B cell (primary cell): ENCODE measurements around the gene WNK1.

Experiments used
- EZH2 ChIP-seq: IDR thresholded peaks from 2 replicates; pipeline ENCODE4 v1.6.1; 2012; ENCODE audit warnings: borderline replicate concordance, low read depth, mild to moderate bottlenecking, moderate library complexity, low read length; ENCODE audit not compliant: insufficient read depth, poor library complexity, severe bottlenecking
- TF ChIP-seq, protein P1 (sequence below): fragments of 200-600 bp; IDR thresholded peaks from one replicate; pipeline ENCODE4 v1.8.0; 2022; ENCODE audit warnings: antibody characterized with exemption, mild to moderate bottlenecking

DNA sequence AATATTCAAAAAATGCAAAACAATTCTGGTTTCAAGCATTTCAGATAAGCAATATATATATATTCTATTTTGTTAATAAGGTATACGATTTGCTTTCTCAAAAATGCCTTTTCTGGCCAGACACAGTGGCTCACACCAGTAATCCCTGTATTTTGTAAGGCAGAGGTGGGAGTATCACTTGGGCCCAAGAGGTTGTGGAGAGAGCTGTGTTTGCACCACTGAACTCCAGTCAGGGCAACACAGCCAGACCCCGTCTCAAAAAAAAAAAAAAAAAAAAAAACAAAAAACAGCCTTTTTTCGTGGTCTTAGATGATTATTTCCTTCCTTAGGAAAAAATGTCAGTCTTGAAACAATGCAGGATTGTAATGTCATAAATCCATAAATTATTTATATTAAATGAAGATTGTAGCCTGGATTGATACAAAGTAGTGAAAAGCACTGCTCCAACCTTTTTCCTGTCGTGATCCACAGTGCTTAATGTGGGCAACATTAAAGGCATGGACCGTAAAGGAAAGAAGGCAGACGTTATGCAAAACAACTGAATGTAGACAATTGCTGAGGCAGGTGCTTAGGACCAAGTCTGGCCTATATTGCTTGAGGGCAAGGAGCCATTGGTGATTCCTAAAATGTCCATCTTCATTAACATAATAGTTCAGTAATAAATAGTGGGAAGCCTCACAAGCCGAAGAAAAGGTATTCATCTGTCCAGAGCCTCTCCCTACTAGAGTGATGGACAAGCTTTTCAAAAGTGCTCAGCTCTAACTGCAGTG lies 160.3 kb downstream of the WNK1 start:
- TF ChIP-seq, protein P1, sequence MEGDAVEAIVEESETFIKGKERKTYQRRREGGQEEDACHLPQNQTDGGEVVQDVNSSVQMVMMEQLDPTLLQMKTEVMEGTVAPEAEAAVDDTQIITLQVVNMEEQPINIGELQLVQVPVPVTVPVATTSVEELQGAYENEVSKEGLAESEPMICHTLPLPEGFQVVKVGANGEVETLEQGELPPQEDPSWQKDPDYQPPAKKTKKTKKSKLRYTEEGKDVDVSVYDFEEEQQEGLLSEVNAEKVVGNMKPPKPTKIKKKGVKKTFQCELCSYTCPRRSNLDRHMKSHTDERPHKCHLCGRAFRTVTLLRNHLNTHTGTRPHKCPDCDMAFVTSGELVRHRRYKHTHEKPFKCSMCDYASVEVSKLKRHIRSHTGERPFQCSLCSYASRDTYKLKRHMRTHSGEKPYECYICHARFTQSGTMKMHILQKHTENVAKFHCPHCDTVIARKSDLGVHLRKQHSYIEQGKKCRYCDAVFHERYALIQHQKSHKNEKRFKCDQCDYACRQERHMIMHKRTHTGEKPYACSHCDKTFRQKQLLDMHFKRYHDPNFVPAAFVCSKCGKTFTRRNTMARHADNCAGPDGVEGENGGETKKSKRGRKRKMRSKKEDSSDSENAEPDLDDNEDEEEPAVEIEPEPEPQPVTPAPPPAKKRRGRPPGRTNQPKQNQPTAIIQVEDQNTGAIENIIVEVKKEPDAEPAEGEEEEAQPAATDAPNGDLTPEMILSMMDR, result no peak
- TF ChIP-seq EZH2, result no peak
